ENCODE measurements around the gene ZDHHC12. TPM values are rescaled to one million over a fixed set of nuclear protein-coding genes. Genes with fewer than 3 reads are reported as not detected.
A peak's percentile ranks its signal among the peaks of the same experiment; 100 is the strongest.
"Not testable (repeated sequence)": the region's sequence is repeated elsewhere in the genome, so short reads cannot be mapped to it uniquely, and the experiment has no call there.

ZDHHC12 gene
- total and polyA plus RNA-seq, 11 donors, result 5.1 to 29.8 (median 10.9) TPM

GRCh38 chr9:128702949-128703615 is 20.8 kb downstream of the ZDHHC12 start:
- peaks cover 0 to 28% (median 6%) of the 10 kb centered on the region in 12 donors for H3K4me1 ChIP-seq
- peak overlapping the region; percentile 80 to 96 (median 91) for H3K27ac ChIP-seq
- whole genome bisulfite sequencing, 4 donors, result 6 to 32% (median 9%) methylated on average over 9 to 55 of the region's 55 CpGs
- intact Hi-C loops (cut with DNase I), result loop anchor here in 2 of 10 donors (1.0 to 5.0 kb wide), 3 partner anchors 69 to 84 kb away; partner anchors contain the start of genes TBC1D13 (in 2 of the 2) and ZER1 (in 1 of the 2)
- H3K36me3 ChIP-seq, result peaks cover 0 to 7% (median 0%) of the 10 kb centered on the region in 9 donors
- no peak for TF ChIP-seq CTCF (IDR thresholded peaks at IDR 0.05)
- TF ChIP-seq POLR2A (IDR thresholded peaks at IDR 0.05), result no peak
- DNase-seq (peak in 3 of 5 donors; percentile 51 to 76 (median 73)), ATAC-seq (peak; percentile 17 to 55 (median 38))
- H3K27me3 ChIP-seq, result no peaks in the 10 kb centered on the region
- peak overlapping the region; percentile 61 to 97 (median 78) for H3K4me3 ChIP-seq
- no peaks in the 10 kb centered on the region for H3K9me3 ChIP-seq

GRCh38 chr9:128702445-128702948 is 21.4 kb downstream of the ZDHHC12 start, which contains the start of gene PKN3:
Gene PKN3, plus strand, starts transcription at chr9:128702503. Its CDS starts 413 bp downstream, at chr9:128702916.
- peak in 1 of 2 donors; percentile 52 for TF ChIP-seq POLR2A (IDR thresholded peaks at IDR 0.05)
- peak; percentile 82 to 96 (median 90) for TF ChIP-seq CTCF (IDR thresholded peaks at IDR 0.05)
- intact Hi-C loops (cut with DNase I), result loop anchor here in 2 of 10 donors (1.0 to 5.0 kb wide), 3 partner anchors 70 to 85 kb away; partner anchors contain the start of genes TBC1D13 (in 2 of the 2) and ZER1 (in 1 of the 2)
- ATAC-seq (peak; percentile 43 to 85 (median 74)), DNase-seq (peak; percentile 87 to 94 (median 90))
- no peaks in the 10 kb centered on the region for H3K27me3 ChIP-seq
- peak within 1 kb of the TSS; percentile 80 to 96 (median 91) for H3K27ac ChIP-seq
- peak within 1 kb of the TSS; percentile 61 to 97 (median 78) for H3K4me3 ChIP-seq
- WGBS, 4 donors, result 0 to 1% (median 0%) methylated on average over 21 to 65 of the region's 65 CpGs
- H3K9me3 ChIP-seq, result no peaks in the 10 kb centered on the region
- peaks cover 0 to 28% (median 6%) of the 10 kb centered on the region in 12 donors for H3K4me1 ChIP-seq
- peaks cover 0 to 5% (median 0%) of the 10 kb centered on the region in 9 donors for H3K36me3 ChIP-seq

DNA sequence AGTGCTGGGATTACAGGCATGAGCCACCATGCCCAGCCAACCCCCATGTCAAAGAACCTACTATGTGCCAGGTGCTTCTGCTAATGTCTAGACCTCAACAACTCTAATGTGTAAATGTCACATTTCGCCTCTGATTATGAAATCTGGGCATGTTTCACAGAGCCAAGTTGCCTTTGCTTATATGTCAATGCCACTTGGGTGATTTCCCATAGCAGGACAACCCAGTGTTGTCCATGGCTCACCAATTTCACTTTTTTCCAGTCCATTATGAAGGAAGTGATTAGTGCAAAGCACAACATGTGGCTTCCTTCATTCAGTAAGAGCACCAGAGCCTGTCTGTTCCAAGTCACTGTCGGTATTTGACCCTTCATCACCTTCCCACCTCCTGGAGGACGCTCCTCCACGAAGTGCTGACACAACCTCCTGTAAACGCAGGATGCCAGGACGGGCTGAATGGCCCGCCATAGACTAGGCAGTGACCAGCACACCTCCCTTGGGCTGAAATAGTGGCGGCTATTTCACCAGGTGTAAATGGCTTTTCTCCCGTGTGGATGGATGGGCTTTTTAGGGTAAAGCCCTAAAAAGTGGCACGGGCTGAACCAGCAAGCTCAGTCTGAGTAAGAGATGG is 22.6 kb downstream of the ZDHHC12 start:
- Histone ChIP-seq H3K27me3 (no peaks in the 10 kb centered on the region), H3K4me1 (peaks cover 0 to 28% (median 6%) of the 10 kb centered on the region in 12 donors), H3K4me3 (peak overlapping the region in 4 of 12 donors; percentile 61 to 92 (median 73)), H3K27ac (peak overlapping the region in 2 of 12 donors; percentile 32 to 88), H3K9me3 (no peaks in the 10 kb centered on the region), H3K36me3 (peaks cover 0 to 11% (median 10%) of the 10 kb centered on the region in 9 donors)
- intact Hi-C loops (cut with DNase I), result loop anchor here in 2 of 10 donors (5.0 kb wide), 2 partner anchors 71 to 86 kb away; partner anchors contain the start of genes TBC1D13 (in 1 of the 2) and ZER1 (in 1 of the 2)
- ATAC-seq (no peak), DNase-seq (peak in 2 of 5 donors; percentile 30 to 33)
- TF ChIP-seq POLR2A (IDR thresholded peaks at IDR 0.05) (no peak), CTCF (IDR thresholded peaks at IDR 0.05) (no peak)
- 32 to 47% (median 39%) methylated on average over 10 of the region's 10 CpGs for WGBS, 4 donors

DNA sequence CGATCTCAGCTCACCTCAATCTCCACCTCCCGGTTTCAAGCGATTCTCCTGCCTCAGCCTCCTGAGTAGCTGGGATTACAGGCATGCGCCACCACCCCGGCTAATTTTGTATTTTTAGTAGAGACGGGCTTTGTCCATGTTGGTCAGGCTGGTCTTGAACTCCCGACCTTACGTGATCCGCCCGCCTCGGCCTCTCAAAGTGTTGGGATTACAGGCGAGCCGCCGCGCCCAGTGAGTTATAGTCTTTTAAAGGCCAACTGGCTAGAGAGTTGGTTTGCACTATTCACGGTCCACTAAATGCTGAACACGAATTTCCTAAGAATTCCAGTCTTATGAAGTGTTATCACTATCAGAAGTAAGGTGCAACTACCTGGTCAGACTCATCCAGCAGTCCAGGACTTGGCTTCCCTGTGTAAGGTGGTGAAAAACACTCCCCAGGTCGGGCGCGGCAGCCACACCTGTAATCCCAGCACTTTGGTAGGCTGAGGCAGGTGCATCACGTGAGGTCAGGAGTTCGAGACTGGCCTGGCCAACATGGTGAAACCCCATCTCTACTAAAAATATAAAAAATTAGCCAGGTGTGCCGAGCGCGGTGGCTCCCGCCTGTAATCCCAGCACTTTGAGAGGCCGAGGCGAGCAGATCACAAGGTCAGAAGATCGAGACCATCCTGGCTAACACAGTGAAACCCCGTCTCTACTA is 24.7 kb downstream of the ZDHHC12 start:
- ATAC-seq, H3K4me3 ChIP-seq: not testable (repeated sequence)
- DNase-seq, result peak in 2 of 5 donors; percentile 6 to 31

More for the DNA sequence above, 24.7 kb downstream of the ZDHHC12 start:
- Histone ChIP-seq H3K4me1 (peaks cover 0 to 22% (median 6%) of the 10 kb centered on the region in 12 donors), H3K36me3 (peaks cover 0 to 31% (median 29%) of the 10 kb centered on the region in 9 donors)
- WGBS, 4 donors, result 95 to 97% (median 95%) methylated on average over 30 of the region's 30 CpGs
- H3K27me3 ChIP-seq; H3K9me3 ChIP-seq; intact Hi-C loops (cut with DNase I); H3K27ac ChIP-seq: not testable (repeated sequence)

Data from heart left ventricle (tissue), 16 donors.